Panc1 (cell line): ENCODE measurements around the gene AP3B1. TPM values are rescaled to one million over a fixed set of nuclear protein-coding genes. Genes with fewer than 3 reads are reported as not detected.

Source experiments
- ATAC-seq: fragments of 200-7000 bp; cut with Tn5 transposase; 2 replicates; pipeline ENCODE4 v1.9.1; 2020; ENCODE audit warnings: mild to moderate bottlenecking, moderate library complexity
- BruUV-seq: library from RNA; stranded (reverse); fragments of 400-500 nt; replicated peaks from 2 replicates; lab custom pipeline; 2021; lab: Mats Ljungman, UMichigan
- CTCF ChIA-PET: fragments of 300-600 bp; sonication (Branson Sonifier 250); formaldehyde crosslinking; loops from one replicate; lab custom pipeline; 2022; ENCODE audit warnings: antibody characterized with exemption; lab: Charles Lee
- POLR2A ChIA-PET: fragments of 300-600 bp; sonication (Branson Sonifier 250); formaldehyde crosslinking; loops from one replicate; lab custom pipeline; 2022; ENCODE audit warnings: antibody characterized with exemption; lab: Charles Lee
- DNase-seq: peaks from one replicate; pipeline ENCODE4 v3.0.0-alpha.2; 2010; ENCODE audit warnings: low read depth, low spot score
- H3K27ac ChIP-seq: 2 replicates; pipeline ENCODE4 v1.5.1; 2011; ENCODE audit warnings: mild to moderate bottlenecking, low read length, inconsistent platforms
- H3K27me3 ChIP-seq: fragments of 200-500 bp; sonication (Bioruptor generic); 2 replicates; pipeline ENCODE4 v1.6.0; 2014; ENCODE audit warnings: low read length, inconsistent platforms; ENCODE audit not compliant: control insufficient read depth, insufficient read depth
- H3K36me3 ChIP-seq: fragments of 200-500 bp; sonication (Bioruptor generic); 2 replicates; pipeline ENCODE4 v1.5.1; 2014; ENCODE audit warnings: inconsistent platforms, mild to moderate bottlenecking, low read length, moderate library complexity; ENCODE audit not compliant: control insufficient read depth, insufficient read depth
- H3K4me1 ChIP-seq: 2 replicates; pipeline ENCODE4 v1.5.1; 2011; ENCODE audit warnings: inconsistent platforms, mild to moderate bottlenecking, low read length, moderate library complexity; ENCODE audit not compliant: control insufficient read depth, insufficient read depth
- H3K4me3 ChIP-seq, 2 experiments: 2 replicates each; pipeline ENCODE4 v1.5.1; 2011 to 2012; ENCODE audit warnings: low read depth in 2 of 2, low read length in 2 of 2, mild to moderate bottlenecking in 2 of 2, inconsistent platforms in 1 of 2, moderate library complexity in 1 of 2
- H3K9me3 ChIP-seq: fragments of 200-500 bp; sonication (Bioruptor generic); 2 replicates; pipeline ENCODE4 v1.5.1; 2014; ENCODE audit warnings: low read depth, mild to moderate bottlenecking, inconsistent platforms, low read length, moderate library complexity; ENCODE audit not compliant: control insufficient read depth, insufficient read depth
- POLR2AphosphoS5 ChIP-seq: IDR thresholded peaks from 2 replicates; pipeline ENCODE4 v1.6.1; 2012; ENCODE audit warnings: mild to moderate bottlenecking, low read depth, low read length, moderate library complexity
- SIN3A ChIP-seq: IDR thresholded peaks from 2 replicates; pipeline ENCODE4 v1.6.1; 2012; ENCODE audit warnings: low read depth, mild to moderate bottlenecking, low read length, moderate library complexity, borderline replicate concordance; ENCODE audit not compliant: insufficient read depth
- TCF7L2 ChIP-seq: IDR thresholded peaks from 2 replicates; pipeline ENCODE4 v1.6.1; 2011; ENCODE audit warnings: mild to moderate bottlenecking, low read depth, low read length, inconsistent platforms
- in situ Hi-C: cut with HindIII; loops from 2 replicates; pipeline ENCODE4 v1.10.0; 2016; ENCODE audit warnings: low sequenced_read_pairs, low pct_unique_long_range_greater_than_20kb
- intact Hi-C: fragments of 100-400 bp; cut with micrococcal nuclease; formaldehyde crosslinking; loops from one replicate; pipeline ENCODE4 v1.10.0; 2022; ENCODE audit not compliant: unreplicated experiment
- total RNA-seq: library from RNA; stranded (reverse); gene quantifications from one replicate; pipeline ENCODE4 v1.2.1, GENCODE V29; 2021; ENCODE audit not compliant: unreplicated experiment
- TF ChIP-seq, protein P1 (sequence below), 2 experiments: IDR thresholded peaks; 2 replicates each; pipeline ENCODE4 v1.6.1; 2011 to 2012; ENCODE audit warnings: low read depth in 2 of 2, control low read depth in 1 of 2, low read length in 1 of 2, mild to moderate bottlenecking in 1 of 2, moderate library complexity in 1 of 2; ENCODE audit not compliant: insufficient read depth in 1 of 2
- TF ChIP-seq, protein P2 (sequence below): fragments of 450-650 bp; IDR thresholded peaks from 2 replicates; pipeline ENCODE4 v1.5.1; 2017; ENCODE audit warnings: mild to moderate bottlenecking

Gene AP3B1
- total RNA-seq, 1 experiment from 2014 or later: 55.4 TPM

DNA sequence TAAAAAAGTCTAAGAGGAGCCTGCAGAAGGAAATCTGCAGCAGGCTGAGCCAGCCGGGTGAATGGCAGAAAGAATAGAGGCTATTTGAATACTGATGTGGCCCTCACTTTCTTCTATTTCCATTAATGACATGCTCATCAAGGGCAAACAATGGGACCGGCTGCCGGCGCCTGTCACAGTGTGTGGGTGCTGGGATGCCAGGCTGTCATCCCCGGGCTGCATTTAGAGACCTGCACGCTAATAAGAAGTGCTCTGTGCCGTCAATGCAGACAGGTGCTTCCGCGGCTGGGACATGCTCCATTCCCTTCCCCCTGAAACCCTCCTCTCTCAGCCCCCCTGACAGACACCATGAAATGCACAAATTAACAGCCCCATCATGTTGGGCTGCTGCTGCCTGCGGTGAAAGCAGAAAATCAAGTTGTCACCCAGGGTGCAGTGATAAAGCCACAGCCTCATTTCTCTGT lies 300.6 kb downstream of the AP3B1 start:
- Histone ChIP-seq H3K36me3 (no peaks in the 10 kb centered on the region), H3K9me3 (no peaks in the 10 kb centered on the region), H3K27me3 (no peaks in the 10 kb centered on the region), H3K4me1 (no peaks in the 10 kb centered on the region), H3K27ac (no peak overlapping the region), H3K4me3 (no peak overlapping the region)
- DNase-seq: no peak
- intact Hi-C loops (no loop called here), in situ Hi-C loops (no loop called here)
- ChIA-PET POLR2A (no interaction called here), CTCF (no interaction called here)
- BruUV-seq: no TSS peak
- ATAC-seq: no peak
- TF ChIP-seq, protein P1, sequence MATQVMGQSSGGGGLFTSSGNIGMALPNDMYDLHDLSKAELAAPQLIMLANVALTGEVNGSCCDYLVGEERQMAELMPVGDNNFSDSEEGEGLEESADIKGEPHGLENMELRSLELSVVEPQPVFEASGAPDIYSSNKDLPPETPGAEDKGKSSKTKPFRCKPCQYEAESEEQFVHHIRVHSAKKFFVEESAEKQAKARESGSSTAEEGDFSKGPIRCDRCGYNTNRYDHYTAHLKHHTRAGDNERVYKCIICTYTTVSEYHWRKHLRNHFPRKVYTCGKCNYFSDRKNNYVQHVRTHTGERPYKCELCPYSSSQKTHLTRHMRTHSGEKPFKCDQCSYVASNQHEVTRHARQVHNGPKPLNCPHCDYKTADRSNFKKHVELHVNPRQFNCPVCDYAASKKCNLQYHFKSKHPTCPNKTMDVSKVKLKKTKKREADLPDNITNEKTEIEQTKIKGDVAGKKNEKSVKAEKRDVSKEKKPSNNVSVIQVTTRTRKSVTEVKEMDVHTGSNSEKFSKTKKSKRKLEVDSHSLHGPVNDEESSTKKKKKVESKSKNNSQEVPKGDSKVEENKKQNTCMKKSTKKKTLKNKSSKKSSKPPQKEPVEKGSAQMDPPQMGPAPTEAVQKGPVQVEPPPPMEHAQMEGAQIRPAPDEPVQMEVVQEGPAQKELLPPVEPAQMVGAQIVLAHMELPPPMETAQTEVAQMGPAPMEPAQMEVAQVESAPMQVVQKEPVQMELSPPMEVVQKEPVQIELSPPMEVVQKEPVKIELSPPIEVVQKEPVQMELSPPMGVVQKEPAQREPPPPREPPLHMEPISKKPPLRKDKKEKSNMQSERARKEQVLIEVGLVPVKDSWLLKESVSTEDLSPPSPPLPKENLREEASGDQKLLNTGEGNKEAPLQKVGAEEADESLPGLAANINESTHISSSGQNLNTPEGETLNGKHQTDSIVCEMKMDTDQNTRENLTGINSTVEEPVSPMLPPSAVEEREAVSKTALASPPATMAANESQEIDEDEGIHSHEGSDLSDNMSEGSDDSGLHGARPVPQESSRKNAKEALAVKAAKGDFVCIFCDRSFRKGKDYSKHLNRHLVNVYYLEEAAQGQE (IDR thresholded peaks at IDR 0.05; ENCODE audit: insufficient read depth in 1 of 2, low read depth in 2 of 2, low read length in 1 of 2): no peak
- TF ChIP-seq TCF7L2 (no peak), SIN3A (no peak), POLR2AphosphoS5 (no peak)
- TF ChIP-seq, protein P2, sequence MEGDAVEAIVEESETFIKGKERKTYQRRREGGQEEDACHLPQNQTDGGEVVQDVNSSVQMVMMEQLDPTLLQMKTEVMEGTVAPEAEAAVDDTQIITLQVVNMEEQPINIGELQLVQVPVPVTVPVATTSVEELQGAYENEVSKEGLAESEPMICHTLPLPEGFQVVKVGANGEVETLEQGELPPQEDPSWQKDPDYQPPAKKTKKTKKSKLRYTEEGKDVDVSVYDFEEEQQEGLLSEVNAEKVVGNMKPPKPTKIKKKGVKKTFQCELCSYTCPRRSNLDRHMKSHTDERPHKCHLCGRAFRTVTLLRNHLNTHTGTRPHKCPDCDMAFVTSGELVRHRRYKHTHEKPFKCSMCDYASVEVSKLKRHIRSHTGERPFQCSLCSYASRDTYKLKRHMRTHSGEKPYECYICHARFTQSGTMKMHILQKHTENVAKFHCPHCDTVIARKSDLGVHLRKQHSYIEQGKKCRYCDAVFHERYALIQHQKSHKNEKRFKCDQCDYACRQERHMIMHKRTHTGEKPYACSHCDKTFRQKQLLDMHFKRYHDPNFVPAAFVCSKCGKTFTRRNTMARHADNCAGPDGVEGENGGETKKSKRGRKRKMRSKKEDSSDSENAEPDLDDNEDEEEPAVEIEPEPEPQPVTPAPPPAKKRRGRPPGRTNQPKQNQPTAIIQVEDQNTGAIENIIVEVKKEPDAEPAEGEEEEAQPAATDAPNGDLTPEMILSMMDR: no peak

DNA sequence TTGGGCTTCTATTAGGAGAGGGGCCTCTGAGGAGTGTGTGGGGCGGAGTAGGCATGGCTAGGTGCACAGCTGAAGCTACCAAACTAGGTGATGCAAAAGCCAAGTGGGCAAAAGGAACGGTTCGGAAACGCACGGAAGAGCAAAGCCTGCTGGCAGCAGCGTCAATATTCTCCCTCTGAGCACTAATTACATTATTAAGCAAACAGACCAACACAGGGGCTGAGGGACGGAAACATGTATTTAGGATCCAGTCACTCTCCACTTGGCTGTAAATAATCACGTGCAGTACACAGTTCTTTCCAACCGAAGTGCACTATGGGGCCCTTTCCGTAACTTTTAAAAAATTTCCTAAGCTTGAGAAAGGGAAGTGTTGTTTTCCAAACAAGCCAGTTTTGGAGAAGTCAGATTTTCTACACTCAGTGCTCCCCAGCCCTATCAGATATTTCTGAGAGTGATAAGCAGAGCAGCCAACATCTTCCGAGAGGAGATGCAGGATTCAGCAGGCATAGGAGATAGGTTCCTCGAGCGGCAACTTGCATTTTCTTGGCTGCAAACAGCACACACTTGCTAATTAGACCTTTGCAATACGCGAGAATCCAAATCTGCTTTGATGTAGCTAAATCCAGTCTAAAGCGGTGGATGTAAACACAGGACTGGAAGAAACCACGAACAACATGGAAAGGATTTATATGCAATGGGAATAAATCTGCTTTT lies 301.2 kb downstream of the AP3B1 start:
- no peaks in the 10 kb centered on the region for H3K36me3 ChIP-seq
- POLR2A ChIA-PET: no interaction called here
- H3K27ac ChIP-seq: no peak overlapping the region
- no peak for DNase-seq
- intact Hi-C loops (no loop called here), in situ Hi-C loops (no loop called here)
- ATAC-seq: no peak
- H3K9me3 ChIP-seq: no peaks in the 10 kb centered on the region
- TF ChIP-seq POLR2AphosphoS5: no peak
- TF ChIP-seq TCF7L2: no peak
- no peak for TF ChIP-seq SIN3A
- TF ChIP-seq, protein P2: no peak
- TF ChIP-seq, protein P1 (IDR thresholded peaks at IDR 0.05; ENCODE audit: insufficient read depth in 1 of 2, low read depth in 2 of 2, low read length in 1 of 2): no peak
- no TSS peak for BruUV-seq
- H3K27me3 ChIP-seq: no peaks in the 10 kb centered on the region
- no peak overlapping the region for H3K4me3 ChIP-seq
- H3K4me1 ChIP-seq: no peaks in the 10 kb centered on the region
- CTCF ChIA-PET: interaction anchor here (0.6 kb wide), 1 partner anchor 18 kb away, joined by 3 read pairs; no protein-coding TSS in a partner anchor
